B cell (primary cell): ENCODE measurements around the gene PPCS. TPM values are rescaled to one million over a fixed set of nuclear protein-coding genes. Genes with fewer than 3 reads are reported as not detected.

ENCODE experiments used
- ATAC-seq: fragments of 200-7000 bp; cut with Tn5 transposase; one replicate; pipeline ENCODE4 v1.10.0; 2021; ENCODE audit warnings: low read depth, mild to moderate bottlenecking, moderate number of reproducible peaks, moderate library complexity
- CTCF ChIA-PET: fragments of 350-600 bp; sonication (Branson Sonifier 250); formaldehyde crosslinking; loops from one replicate; lab custom pipeline; 2021; ENCODE audit warnings: antibody characterized with exemption, inconsistent platforms; lab: Charles Lee
- POLR2A ChIA-PET: fragments of 350-600 bp; sonication (Branson Sonifier 250); formaldehyde crosslinking; loops from one replicate; lab custom pipeline; 2021; ENCODE audit warnings: antibody characterized with exemption; lab: Charles Lee
- DNase-seq: peaks from one replicate; pipeline ENCODE4 v3.0.0; 2013
- H2AFZ ChIP-seq: 2 replicates; pipeline ENCODE4 v1.6.1; 2012; ENCODE audit warnings: mild to moderate bottlenecking, low read depth, low read length; ENCODE audit not compliant: insufficient read depth, poor library complexity, severe bottlenecking
- H3K27ac ChIP-seq, 2 donors: 1 replicate in 1 of 2; 2 replicates in 1 of 2; pipeline ENCODE4 v1.5.1; 2012 to 2013; ENCODE audit warnings: low read length in 2 of 2, mild to moderate bottlenecking in 2 of 2, moderate library complexity in 1 of 2
- H3K27me3 ChIP-seq, 4 experiments: fragments of 200-600 bp in 1 of 4; sonication (generic) in 1 of 4; replicated peaks in 1 of 4; 1 replicate in 2 of 4; 2 replicates in 2 of 4; pipeline versions ENCODE4 v1.6.1 to v1.7.0; 2013 to 2016; ENCODE audit warnings: low read length in 3 of 4, mild to moderate bottlenecking in 2 of 4, mixed read lengths in 1 of 4, moderate library complexity in 1 of 4; ENCODE audit not compliant: insufficient read depth in 4 of 4, control insufficient read depth in 3 of 4; ENCODE audit errors: control extremely low read depth in 1 of 4
- H3K36me3 ChIP-seq, 2 experiments: replicated peaks in 1 of 2; 1 replicate in 1 of 2; 2 replicates in 1 of 2; pipeline versions ENCODE4 v1.6.1 to v1.7.1; 2013; ENCODE audit warnings: low read length in 1 of 2; ENCODE audit not compliant: insufficient read depth in 2 of 2, control insufficient read depth in 1 of 2; ENCODE audit errors: control extremely low read depth in 1 of 2, extremely low read depth in 1 of 2
- H3K4me1 ChIP-seq, 2 donors: fragments of 200-600 bp in 1 of 2; sonication (generic) in 1 of 2; 1 replicate in 1 of 2; 2 replicates in 1 of 2; pipeline versions ENCODE4 v1.5.1 to v1.6.1; 2013 to 2017; ENCODE audit warnings: low read length in 2 of 2; ENCODE audit not compliant: control insufficient read depth in 2 of 2, insufficient read depth in 2 of 2
- H3K4me2 ChIP-seq: replicated peaks from 2 replicates; pipeline ENCODE3; 2012; ENCODE audit warnings: mild to moderate bottlenecking, low read depth, low read length; ENCODE audit not compliant: poor library complexity, severe bottlenecking
- H3K4me3 ChIP-seq, 5 experiments: fragments of 200-600 bp in 1 of 5; sonication (generic) in 1 of 5; 1 replicate in 3 of 5; 2 replicates in 2 of 5; pipeline versions ENCODE4 v1.5.1 to v1.7.0; 2011 to 2016; ENCODE audit warnings: low read length in 4 of 5, mild to moderate bottlenecking in 4 of 5, low read depth in 2 of 5, control low read depth in 1 of 5, moderate library complexity in 1 of 5; ENCODE audit not compliant: insufficient read depth in 1 of 5; ENCODE audit errors: control extremely low read depth in 1 of 5, extremely low read depth in 1 of 5
- H3K79me2 ChIP-seq: fragments of 200-600 bp; sonication (generic); one replicate; pipeline ENCODE4 v1.6.0; 2016; ENCODE audit warnings: low read length; ENCODE audit not compliant: control insufficient read depth, insufficient read depth
- H3K9ac ChIP-seq: fragments of 200-600 bp; sonication (generic); 2 replicates; pipeline ENCODE4 v1.6.1; 2017; ENCODE audit warnings: mild to moderate bottlenecking, low read length, moderate library complexity
- H3K9me3 ChIP-seq, 3 donors: one replicate each; pipeline versions ENCODE4 v1.6.1 to v1.7.1; 2013; ENCODE audit warnings: low read length in 2 of 3; ENCODE audit not compliant: control insufficient read depth in 2 of 3, insufficient read depth in 1 of 3; ENCODE audit errors: control extremely low read depth in 1 of 3
- H4K20me1 ChIP-seq: 2 replicates; pipeline ENCODE4 v1.6.0; 2012; ENCODE audit warnings: mild to moderate bottlenecking, low read length; ENCODE audit not compliant: insufficient read depth, control insufficient read depth, poor library complexity, severe bottlenecking
- H3K27ac Mint-ChIP-seq: one replicate; pipeline ENCODE4 v1.8.0; 2021; ENCODE audit warnings: mixed read lengths
- H3K27me3 Mint-ChIP-seq: one replicate; pipeline ENCODE4 v1.8.0; 2021; ENCODE audit warnings: mixed read lengths
- H3K4me1 Mint-ChIP-seq: one replicate; pipeline ENCODE4 v1.8.0; 2021; ENCODE audit warnings: mixed read lengths
- H3K4me3 Mint-ChIP-seq: one replicate; pipeline ENCODE4 v1.8.0; 2021; ENCODE audit warnings: mixed read lengths
- H3K9me3 Mint-ChIP-seq: one replicate; pipeline ENCODE4 v1.8.0; 2022; ENCODE audit warnings: mixed read lengths; ENCODE audit not compliant: insufficient read depth
- EZH2 ChIP-seq: IDR thresholded peaks from 2 replicates; pipeline ENCODE4 v1.6.1; 2012; ENCODE audit warnings: borderline replicate concordance, low read depth, mild to moderate bottlenecking, moderate library complexity, low read length; ENCODE audit not compliant: insufficient read depth, poor library complexity, severe bottlenecking
- WGBS: methylation state at CpG from one replicate; pipeline ENCODE4 v1.1.5; 2013; ENCODE audit warnings: missing lambda C conversion rate; ENCODE audit not compliant: insufficient coverage; 5-methylcytosine and 5-hydroxymethylcytosine counted together
- intact Hi-C: fragments of 100-400 bp; cut with micrococcal nuclease; formaldehyde crosslinking; loops from one replicate; pipeline ENCODE4 v1.10.0; 2022
- polyA plus RNA-seq: library from polyadenylated mRNA; depleted of rRNA; stranded (reverse); fragments of >200 nt; gene quantifications from 2 replicates; pipeline ENCODE4 v1.2.3, GENCODE V29; 2012
- total RNA-seq, 2 donors: library from RNA; stranded (reverse); fragments of 120-200 nt in 1 of 2; gene quantifications; 1 replicate in 1 of 2; 2 replicates in 1 of 2; pipeline versions ENCODE4 v1.2.3 to v1.2.4, GENCODE V29; 2013 to 2022
- TF ChIP-seq, protein P1 (sequence below): fragments of 200-600 bp; IDR thresholded peaks from one replicate; pipeline ENCODE4 v1.8.0; 2022; ENCODE audit warnings: antibody characterized with exemption, mild to moderate bottlenecking

The PPCS gene
- total and polyA plus RNA-seq, 2 donors (not counting 1 experiment from before 2014, with no cell fraction given): 74.9 to 88.4 TPM

- TF ChIP-seq, protein P1, sequence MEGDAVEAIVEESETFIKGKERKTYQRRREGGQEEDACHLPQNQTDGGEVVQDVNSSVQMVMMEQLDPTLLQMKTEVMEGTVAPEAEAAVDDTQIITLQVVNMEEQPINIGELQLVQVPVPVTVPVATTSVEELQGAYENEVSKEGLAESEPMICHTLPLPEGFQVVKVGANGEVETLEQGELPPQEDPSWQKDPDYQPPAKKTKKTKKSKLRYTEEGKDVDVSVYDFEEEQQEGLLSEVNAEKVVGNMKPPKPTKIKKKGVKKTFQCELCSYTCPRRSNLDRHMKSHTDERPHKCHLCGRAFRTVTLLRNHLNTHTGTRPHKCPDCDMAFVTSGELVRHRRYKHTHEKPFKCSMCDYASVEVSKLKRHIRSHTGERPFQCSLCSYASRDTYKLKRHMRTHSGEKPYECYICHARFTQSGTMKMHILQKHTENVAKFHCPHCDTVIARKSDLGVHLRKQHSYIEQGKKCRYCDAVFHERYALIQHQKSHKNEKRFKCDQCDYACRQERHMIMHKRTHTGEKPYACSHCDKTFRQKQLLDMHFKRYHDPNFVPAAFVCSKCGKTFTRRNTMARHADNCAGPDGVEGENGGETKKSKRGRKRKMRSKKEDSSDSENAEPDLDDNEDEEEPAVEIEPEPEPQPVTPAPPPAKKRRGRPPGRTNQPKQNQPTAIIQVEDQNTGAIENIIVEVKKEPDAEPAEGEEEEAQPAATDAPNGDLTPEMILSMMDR: no peak
- no peaks in the 10 kb centered on the region for H3K36me3 ChIP-seq
- no peaks in the 10 kb centered on the region for H4K20me1 ChIP-seq
- no peaks in the 10 kb centered on the region for H3K9me3 ChIP-seq
- 100% methylated on average over 3 of the region's 3 CpGs for WGBS
- Mint-ChIP-seq H3K4me3 (no peak overlapping the region), H3K27ac (no peak overlapping the region), H3K9me3 (no peaks in the 10 kb centered on the region), H3K4me1 (no peaks in the 10 kb centered on the region), H3K27me3 (no peaks in the 10 kb centered on the region)
- no peaks in the 10 kb centered on the region for H3K27me3 ChIP-seq
- ATAC-seq: no peak
- H2AFZ ChIP-seq: no peak overlapping the region
- DNase-seq: no peak
- H3K79me2 ChIP-seq: no peaks in the 10 kb centered on the region
- intact Hi-C loops: no loop called here
- POLR2A ChIA-PET: no interaction called here
- H3K27ac ChIP-seq: no peak overlapping the region
- CTCF ChIA-PET: no interaction called here
- H3K4me1 ChIP-seq: no peaks in the 10 kb centered on the region
- no peak overlapping the region for H3K4me3 ChIP-seq
- H3K9ac ChIP-seq: no peak overlapping the region
- H3K4me2 ChIP-seq: no peak overlapping the region
Observed at GRCh38 chr1:42477775-42478174, 21.4 kb downstream of the PPCS start.

DNA sequence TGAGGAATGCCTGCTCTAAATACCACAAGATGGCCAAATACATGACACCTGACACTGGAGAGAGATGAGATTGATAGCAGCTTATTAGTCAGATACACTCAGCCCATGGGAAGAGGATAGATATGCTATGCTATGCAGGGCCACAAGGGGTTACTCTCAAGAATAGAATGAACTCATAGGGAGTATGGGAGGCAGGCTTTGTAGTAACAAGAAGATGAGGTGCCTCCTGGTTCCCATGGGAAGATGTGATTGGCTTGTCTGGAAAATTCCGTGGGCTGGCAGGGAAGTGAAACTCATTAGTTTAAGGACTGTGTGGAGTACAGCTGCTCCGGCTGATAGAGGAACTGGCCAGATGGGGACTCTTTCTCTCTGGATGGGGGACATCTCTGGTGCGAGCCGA is 23.3 kb downstream of the PPCS start:
- no peak overlapping the region for H3K4me3 ChIP-seq
- no peaks in the 10 kb centered on the region for H3K79me2 ChIP-seq
- H3K9me3 ChIP-seq: no peaks in the 10 kb centered on the region
- ATAC-seq (no peak), DNase-seq (no peak)
- H3K9me3 Mint-ChIP-seq: no peaks in the 10 kb centered on the region
- H3K27ac Mint-ChIP-seq: no peak overlapping the region
- H3K4me1 ChIP-seq: no peaks in the 10 kb centered on the region
- H3K4me2 ChIP-seq: no peak overlapping the region
- H3K27me3 ChIP-seq: no peaks in the 10 kb centered on the region
- H3K9ac ChIP-seq: no peak overlapping the region
- TF ChIP-seq EZH2: no peak
- TF ChIP-seq, protein P1: no peak
- H2AFZ ChIP-seq: no peak overlapping the region
- H3K4me1 Mint-ChIP-seq: no peaks in the 10 kb centered on the region
- intact Hi-C loops: no loop called here
- WGBS: 83% methylated on average over 2 of the region's 4 CpGs
- H3K4me3 Mint-ChIP-seq: no peak overlapping the region
- H3K27me3 Mint-ChIP-seq: no peaks in the 10 kb centered on the region
- H3K36me3 ChIP-seq: peaks cover 0 to 6% of the 10 kb centered on the region in 2 experiments
- ChIA-PET CTCF (no interaction called here), POLR2A (no interaction called here)
- H4K20me1 ChIP-seq: no peaks in the 10 kb centered on the region
- no peak overlapping the region for H3K27ac ChIP-seq
